ENCODE measurements around the gene EPB41L5.
"Not testable (repeated sequence)": the region's sequence is repeated elsewhere in the genome, so short reads cannot be mapped to it uniquely, and the experiment has no call there.

The EPB41L5 gene

DNA sequence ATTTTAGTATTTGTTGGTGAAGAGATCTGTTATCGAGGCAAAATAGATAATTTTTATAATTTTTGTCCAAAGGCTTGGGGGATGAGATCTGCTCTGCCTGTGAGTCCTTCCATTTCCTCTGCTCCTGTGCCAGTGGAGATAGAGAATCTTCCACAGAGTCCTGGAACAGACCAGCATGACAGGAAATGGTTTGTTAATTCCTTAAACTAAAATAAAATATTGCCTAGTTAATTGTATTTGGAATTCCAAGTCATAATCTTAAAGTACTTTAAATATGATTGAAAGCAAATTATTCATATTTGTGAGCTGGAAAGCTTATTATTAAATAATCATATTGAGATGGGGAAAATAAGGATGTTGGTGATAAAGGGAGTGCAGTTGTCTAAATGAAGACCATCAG, 87.8 kb downstream of the EPB41L5 start:
- DNase-seq (ENCODE audit: low spot score) (no peak), FAIRE-seq (no peak)

DNA sequence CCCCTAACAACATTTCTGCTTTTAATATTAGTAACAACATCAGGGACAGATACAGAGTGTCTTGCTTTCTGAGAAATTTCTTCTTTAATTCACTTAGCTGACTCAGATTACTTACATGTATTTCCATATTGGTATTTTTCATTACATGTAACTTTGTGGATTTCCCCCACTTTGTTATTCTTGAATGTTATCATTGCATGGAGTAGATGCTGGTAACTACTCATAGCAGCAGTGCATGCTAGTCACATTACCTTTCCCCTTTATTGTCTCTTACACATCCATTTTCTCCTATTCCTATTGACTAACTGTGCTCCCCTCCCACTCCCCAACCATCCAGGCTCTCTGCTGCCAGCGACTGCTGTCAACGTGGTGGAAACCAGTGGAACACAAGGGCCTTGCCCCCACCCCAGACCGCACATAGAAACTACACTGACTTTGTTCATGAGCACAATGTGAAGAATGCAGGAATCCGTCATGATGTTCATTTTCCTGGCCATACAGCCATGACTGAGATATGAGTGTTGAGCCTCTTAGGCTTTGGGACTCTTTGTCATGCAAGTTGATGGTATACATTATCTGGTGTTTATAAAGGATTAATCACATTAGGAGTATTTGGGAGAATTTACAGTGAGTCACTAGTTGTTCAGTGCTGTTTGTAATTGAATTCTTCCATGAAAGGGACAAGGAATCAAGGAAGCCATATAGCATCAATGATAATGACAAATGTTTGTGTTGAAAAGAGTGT, 91.0 kb downstream of the EPB41L5 start:
- FAIRE-seq, result no peak
- DNase-seq (ENCODE audit: low spot score), result peak; percentile 67

DNA sequence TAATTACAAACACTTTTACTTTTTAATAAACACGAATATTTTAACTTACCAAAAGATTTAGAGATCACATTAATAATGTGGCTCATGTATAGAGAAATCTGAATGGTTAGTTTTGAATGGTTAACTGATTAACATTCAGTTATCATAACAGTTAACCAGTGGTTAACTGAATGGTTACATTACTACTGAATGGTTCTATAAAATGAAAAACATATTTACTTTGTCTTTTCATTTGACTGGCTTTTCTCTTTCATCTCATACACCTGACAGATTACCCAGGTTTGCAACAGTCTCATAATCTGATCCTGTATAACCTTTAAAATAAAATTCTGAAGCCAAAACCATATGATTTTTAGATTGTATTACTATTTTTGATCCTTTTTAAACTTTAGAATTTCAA, 91.9 kb downstream of the EPB41L5 start:
- peak; percentile 75 for FAIRE-seq

DNA sequence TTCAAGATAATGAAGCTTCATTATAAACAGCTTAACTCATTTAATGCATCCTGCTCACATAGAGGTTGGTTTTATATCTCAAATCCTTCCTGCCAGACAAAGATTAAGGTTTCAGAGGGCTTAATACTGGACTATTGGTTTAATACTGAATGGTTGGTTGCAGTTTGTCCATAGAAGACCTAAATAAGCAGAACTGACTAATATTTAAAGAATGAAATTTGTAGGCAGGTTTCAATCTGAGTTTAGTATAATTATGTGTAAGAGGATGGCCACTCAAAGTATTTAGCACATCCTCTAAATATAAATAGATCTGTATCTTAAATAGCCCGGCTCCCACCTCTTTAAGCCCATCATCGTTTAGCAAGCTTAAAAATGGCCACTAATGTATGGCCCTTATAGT, 92.5 kb downstream of the EPB41L5 start:
- DNase-seq (ENCODE audit: low spot score) (no peak), FAIRE-seq (no peak)

More for the DNA sequence above, 91.9 kb downstream of the EPB41L5 start:
- DNase-seq (ENCODE audit: low spot score), result no peak

DNA sequence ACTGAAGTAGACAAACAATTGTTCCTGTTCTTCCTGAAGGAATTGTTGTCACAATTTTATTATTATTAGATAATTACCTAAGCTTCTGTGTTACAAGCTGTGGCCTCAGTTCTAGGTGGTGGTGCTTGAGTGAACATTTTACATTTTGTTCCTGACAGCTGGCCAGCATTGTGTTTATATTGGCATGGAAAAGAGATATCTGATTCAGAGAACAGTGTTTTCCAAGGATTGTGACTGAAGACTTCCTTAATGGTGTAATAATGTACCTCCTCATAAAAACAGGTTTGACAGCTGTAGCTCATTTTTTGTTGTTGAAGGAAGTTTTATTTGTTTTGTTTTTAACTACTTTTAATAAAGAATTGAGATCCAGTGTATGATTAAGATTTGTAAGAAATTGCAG, 95.2 kb downstream of the EPB41L5 start:
- no peak for FAIRE-seq
- no peak for DNase-seq (ENCODE audit: low spot score)

DNA sequence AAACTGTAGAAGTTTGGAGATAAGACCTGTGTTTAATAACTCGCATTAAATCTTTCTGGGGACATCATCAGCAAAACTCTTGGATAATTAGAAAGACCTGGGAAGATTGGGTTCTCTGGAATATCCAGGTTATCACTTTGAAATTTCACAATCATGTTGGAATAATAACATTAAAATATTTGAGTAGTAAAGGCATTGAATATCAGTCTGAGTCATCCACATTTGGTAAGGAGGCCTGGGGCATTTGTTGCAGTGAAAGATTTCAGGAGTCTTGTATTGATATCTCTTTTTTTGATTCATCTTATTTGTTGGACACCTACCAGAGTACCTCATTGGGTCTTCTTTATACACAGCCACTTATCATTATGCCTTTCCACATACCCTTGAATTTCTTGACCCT, 95.9 kb downstream of the EPB41L5 start:
- FAIRE-seq (no peak), DNase-seq (ENCODE audit: low spot score) (no peak)

DNA sequence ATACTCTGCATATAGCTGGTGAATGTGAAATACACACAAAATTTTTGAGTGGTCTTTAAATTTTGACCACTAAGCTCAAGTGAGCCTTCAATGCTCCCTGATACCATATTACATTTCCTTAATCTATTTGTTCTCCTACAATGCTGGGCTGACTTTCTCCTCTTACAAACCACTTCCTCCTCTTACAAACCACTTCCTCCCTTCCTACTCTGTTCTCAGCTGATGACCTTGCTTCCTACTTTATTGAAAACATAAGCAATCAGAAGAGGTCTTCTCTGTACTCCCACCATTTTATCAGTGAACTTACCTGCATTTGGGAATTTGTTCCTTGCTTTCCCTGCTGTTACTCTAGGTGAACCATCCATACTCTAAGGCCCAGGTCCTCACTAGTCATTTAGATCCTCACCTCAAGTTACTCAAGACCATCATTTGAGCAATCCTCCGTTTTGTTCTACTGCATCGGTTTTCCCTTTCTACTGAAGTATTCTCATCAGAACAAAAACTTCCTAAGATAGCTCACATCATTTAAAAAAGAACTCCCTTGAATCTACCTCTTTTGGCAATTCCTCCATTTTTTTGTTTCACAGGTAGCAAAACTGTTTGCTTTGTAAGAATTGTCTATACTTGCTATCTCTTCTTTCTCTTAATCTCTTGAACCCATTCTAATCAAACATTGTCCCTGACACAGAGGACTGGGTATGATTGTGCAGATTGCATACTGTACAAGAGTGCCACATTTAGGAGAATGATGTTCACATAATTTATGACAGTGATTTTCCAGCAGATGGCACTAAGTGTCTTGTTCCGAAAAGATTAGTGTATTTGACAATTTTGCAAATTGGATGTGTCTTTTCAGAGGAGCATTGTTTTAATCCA, 96.5 kb downstream of the EPB41L5 start:
- FAIRE-seq (peak; percentile 75), DNase-seq (ENCODE audit: low spot score) (peak; percentile 33)

DNA sequence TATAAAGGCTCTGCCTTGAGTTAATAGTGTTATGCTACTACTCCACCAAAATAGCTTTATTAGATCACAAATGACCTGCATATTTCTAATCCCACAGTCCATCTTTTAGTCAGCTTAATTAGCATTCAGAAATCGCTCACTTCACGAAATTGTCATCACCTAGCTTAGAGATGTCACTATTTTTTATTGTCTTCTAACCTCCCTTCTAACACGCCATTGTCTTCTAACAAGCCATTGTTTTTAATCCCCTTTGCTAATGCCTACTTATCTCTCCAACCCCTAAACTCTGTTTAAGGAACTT, 97.1 kb downstream of the EPB41L5 start:
- FAIRE-seq (no peak), DNase-seq (ENCODE audit: low spot score) (no peak)

DNA sequence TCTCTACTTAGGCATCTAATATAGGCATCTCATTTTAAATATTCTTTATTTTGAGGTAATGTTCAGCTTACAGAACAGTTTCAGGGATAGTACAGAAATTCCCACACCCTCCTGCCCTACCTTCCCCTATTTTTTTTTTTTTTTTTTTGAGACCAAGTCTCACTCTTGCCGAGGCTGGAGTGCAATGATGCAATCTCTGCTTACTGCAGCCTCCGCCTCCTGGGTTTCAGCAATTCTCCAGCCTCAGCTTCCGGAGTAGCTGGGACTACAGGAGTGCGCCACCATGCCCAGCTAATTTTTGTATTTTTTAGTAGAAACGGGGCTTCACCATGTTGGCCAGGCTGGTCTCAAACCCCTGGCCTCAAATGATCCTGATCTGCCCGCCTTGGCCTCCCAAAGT, 97.6 kb downstream of the EPB41L5 start:
- no peak for FAIRE-seq
- DNase-seq (ENCODE audit: low spot score), result no peak

DNA sequence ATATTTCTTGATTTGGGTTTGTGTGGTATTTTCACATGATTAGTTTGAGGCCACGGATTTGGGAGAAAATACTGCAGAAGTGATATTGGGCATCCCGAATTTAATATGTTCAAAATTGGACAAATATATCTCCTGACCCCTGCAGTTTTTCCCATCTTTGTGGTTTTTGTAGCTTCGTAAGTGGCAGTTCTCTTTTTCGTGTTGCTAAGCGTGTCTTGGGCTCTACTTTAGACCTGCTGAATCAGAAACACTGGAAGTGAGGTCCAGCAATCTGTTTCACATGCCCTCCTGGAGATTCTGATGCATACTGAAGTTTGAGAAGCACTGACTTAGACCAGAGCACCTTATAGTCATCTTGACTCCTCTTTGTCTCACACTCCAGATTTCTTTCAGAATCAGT, 98.3 kb downstream of the EPB41L5 start:
- no peak for FAIRE-seq

DNA sequence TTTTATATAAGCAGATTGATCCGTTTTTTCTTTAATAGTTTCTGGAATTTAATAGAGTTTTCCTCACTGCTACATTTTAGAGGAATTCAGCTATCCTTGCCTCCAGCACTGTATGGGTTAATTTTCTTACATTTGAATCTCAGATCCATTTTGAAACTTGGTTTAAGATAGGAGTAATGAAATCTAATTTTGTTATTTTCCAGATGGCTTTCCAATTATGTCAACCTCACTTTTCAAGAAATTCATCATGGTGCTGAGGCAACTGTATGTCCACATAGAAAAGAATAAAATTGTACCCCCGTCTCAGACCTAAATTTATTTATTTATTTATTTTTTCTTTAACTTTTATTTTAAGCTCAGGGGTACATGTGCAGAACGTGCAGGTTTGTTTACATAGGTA, 105.1 kb downstream of the EPB41L5 start:
- FAIRE-seq, result no peak

More for the DNA sequence above, 98.3 kb downstream of the EPB41L5 start:
- no peak for DNase-seq (ENCODE audit: low spot score)

DNA sequence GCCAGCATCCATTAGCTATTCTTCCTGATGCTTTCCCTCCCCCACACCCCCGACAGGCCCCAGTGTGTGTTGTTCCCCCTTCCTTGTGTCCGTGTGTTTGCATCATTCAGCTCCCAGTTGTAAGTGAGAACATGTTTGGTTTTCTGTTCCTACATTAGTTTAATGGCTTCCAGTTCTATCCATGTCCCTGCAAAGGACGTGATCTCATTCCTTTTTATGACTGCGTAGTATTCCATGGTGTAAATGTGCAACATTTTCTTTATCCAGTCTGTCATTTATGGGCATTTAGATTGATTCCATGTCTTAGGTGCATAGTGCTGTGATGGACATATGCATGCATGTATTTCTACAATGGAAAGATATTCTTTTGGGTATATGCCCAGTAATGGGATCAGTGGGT, 105.6 kb downstream of the EPB41L5 start:
- no peak for FAIRE-seq
- DNase-seq (ENCODE audit: low spot score), result no peak

More for the DNA sequence above, 105.1 kb downstream of the EPB41L5 start:
- DNase-seq (ENCODE audit: low spot score), result no peak

DNA sequence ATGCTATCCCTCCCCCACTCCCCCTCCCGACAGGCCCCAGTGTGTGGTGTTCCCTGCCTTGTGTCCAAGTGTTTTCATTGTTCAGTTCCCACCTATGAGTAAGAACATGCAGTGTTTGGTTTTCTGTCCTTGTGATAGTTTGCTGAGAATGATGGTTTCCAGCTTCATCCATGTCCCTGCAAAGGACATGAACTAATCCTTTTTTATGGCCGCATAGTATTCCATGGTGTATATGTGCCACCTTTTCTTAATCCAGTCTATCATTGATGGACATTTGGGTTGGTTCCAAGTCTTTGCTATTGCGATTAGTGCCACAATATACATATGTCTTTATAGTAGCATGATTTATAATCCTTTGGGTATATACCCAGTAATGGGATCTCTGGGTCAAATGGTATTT, 108.5 kb downstream of the EPB41L5 start:
- DNase-seq (ENCODE audit: low spot score); FAIRE-seq: not testable (repeated sequence)

DNA sequence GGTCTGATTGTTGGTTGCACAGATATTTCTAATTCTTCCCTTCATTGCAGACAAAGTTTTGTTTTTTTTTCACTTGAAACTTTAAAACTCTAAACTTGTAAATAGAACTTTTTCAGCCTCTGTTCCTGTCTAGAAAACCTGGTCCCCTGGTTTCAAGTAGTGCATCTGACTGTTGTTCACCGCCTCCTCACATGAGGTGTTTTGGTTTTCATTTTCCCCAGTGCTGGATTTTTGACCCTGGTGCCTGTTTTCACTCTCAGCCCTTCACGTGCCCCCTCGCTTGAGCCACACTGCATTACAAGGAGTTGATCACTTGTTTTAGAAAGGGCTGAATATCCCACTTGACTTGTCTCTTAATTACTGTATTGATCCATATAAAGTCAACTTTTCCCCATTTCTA, 110.2 kb downstream of the EPB41L5 start:
- FAIRE-seq, result no peak
- no peak for DNase-seq (ENCODE audit: low spot score)

DNA sequence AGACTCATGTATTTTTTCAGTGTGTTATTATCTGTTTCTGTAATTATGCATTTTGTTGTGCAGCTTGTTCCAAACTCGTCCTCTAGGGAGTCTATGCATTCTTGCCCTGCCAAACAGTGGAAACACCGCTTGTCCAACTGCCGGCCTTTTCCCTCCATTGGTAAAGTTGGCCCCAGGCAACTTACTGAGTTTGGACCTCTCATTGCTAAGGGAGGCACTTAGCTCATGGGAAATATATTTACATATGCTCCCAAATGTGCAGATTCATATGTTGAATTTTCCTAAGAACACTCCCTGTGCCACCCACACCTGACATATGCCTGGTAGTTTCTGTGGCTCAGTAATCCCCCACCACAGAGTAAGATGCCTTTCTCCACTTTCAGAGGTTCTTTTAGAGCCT, 112.3 kb downstream of the EPB41L5 start:
- FAIRE-seq (no peak), DNase-seq (ENCODE audit: low spot score) (no peak)

DNA sequence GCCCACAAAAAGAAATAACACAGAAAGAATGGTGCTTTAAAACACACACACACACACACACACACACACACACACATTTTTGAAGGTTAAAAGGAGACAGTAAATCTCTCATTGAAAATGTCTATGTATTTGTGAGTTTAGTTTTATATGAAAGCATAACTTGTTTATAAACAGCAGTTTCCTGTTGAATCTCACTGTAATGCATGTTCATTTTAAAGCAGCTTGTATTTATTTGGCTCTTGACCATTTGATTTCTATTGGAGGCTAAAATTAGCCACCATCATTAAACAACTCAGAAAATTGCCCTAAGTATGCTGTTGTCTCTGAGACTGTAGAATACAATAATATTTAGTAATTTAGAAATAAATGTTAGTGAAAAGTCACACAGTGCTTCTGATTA, 115.3 kb downstream of the EPB41L5 start:
- DNase-seq (ENCODE audit: low spot score), result no peak
- no peak for FAIRE-seq

DNA sequence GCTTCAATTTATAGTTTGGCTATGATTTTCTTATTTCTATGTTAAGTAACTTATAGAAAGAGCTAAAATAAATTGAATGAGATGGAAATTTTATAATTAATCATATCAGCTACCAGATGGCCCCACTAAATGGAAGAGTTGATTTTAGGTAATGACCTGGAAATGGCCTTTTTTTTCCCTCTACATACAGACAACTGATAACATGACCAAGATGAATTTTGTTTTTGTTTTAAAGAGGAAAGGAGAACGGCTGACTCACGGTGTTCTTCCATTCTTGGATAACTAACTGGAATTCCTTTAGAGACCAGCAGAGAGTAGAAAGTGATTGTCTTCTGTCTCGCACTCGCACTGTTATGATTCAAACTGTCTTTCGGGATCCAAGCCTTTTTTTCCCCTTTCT, 119.3 kb downstream of the EPB41L5 start:
- FAIRE-seq (no peak), DNase-seq (ENCODE audit: low spot score) (no peak)

DNA sequence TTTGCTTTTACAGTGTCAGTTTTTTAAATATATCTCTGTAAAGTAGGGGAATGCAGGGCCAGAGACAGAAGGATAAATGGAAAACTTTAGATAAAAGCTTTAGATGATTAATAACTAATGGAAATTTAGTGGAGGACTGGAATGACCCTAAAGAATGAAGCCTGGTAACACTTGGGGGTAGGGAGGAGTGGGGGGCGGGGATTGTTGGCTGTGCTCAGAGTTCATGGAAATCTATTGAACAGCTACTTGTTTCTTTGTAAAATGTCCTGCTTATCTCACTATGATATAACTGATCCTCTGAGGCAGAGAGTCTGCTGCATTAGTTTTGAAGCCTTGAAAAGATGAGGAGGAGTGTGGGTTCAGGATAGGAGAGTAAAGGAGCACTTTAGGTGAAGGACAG, 119.8 kb downstream of the EPB41L5 start:
- FAIRE-seq (no peak), DNase-seq (ENCODE audit: low spot score) (no peak)

DNA sequence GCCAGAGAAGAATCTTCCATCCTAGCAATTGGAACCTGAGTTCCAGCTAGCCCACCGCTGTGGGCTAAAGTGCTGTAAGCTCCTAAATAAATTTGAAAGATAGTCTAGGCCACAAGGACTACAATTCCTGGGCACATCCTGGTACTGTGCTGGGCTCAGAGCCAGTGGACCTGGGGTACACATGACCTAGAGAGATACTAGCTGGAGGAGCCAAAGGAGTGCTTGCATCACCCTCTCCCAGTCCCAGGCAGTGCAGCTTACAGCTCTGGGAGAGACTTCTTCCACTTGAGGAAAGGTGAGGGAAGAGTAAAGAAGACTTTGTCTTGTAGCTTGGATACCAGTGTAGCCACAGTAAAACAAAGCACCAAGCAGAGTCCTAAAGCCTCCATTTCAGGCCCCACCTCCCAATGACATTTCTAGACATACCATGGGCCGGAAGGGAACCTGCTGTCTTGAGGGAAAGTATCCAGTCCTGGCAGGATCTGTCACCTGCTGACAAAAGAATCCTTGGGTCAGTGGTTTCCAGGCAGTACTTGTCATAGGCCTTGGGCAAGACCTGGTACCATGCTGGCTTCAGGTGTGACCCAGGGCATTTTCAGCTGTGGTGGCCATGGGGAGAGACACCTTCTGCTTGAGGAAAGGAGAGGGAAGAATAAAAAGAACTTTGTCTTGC, 120.8 kb downstream of the EPB41L5 start:
- FAIRE-seq (no peak), DNase-seq (ENCODE audit: low spot score) (no peak)

DNA sequence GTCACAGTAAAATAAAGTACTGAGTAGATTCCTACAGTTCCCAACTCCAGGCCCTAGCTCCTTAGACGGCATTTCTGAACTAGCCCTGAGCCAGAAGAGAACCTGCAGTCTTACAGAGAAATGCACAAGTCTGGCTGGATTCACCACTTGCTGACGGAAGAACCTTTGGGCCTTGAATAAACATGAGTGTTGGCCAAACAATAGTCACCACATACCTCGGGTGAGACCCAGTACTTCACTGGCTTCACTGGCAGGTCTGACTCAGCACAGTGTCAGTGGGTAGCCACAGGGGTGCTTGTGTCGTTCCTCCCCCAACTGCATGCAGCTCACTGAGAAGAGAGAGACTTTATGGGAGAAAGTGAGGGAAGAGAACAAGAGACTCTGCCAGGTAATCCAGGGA, 121.4 kb downstream of the EPB41L5 start:
- FAIRE-seq (peak; percentile 94), DNase-seq (ENCODE audit: low spot score) (peak; percentile 90)

DNA sequence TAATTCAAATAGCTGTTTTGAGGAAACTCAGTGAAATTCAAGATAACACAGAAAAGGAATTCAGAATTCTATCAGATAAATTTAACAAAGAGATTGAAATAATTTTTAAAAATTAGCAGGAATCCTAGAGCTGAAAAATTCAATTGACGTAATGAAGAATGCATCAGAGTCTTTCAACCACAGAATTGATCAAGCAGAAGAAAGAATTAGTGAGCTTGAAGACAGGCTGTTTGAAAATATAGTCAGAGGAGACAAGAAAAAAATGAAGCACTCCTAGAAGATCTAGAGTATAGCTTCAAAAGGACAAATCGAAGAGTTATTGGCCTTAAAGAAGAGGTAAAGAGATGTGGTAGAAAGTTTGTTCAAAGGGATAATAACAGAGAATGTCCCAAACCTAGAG, 122.1 kb downstream of the EPB41L5 start:
- FAIRE-seq, result not testable (repeated sequence)

DNA sequence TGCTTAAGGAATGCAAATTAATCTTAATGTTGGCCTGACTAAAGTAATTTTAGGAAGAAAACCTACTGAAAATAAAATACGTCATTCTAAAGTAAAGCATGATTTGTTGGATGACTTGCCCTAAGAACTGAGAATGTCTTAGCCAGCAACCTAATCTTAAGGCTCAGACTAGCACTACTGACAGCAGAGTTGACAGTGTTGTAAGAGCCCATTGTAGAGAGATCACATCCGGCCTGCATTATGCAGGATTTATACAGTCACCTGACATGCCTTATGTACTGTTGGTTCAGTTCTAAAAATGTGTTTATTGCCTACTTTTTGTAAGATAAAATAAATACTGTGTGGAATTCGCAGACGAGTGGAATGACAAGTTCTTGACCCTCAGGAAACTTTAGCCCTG, 128.0 kb downstream of the EPB41L5 start:
- FAIRE-seq (no peak), DNase-seq (ENCODE audit: low spot score) (no peak)

More for the DNA sequence above, 122.1 kb downstream of the EPB41L5 start:
- not testable (repeated sequence) for DNase-seq (ENCODE audit: low spot score)

Measured in RCC 7860 (cell line).